GM18519 (cell line): ENCODE data around the gene SCRN2.

Experiments used
- ATAC-seq: cut with Tn5 transposase; IDR thresholded peaks from one replicate; pipeline ENCODE4 v1.9.1; 2021; ENCODE audit warnings: mild to moderate bottlenecking, moderate library complexity; ENCODE audit not compliant: unreplicated experiment, low FRiP score

Gene SCRN2

DNA sequence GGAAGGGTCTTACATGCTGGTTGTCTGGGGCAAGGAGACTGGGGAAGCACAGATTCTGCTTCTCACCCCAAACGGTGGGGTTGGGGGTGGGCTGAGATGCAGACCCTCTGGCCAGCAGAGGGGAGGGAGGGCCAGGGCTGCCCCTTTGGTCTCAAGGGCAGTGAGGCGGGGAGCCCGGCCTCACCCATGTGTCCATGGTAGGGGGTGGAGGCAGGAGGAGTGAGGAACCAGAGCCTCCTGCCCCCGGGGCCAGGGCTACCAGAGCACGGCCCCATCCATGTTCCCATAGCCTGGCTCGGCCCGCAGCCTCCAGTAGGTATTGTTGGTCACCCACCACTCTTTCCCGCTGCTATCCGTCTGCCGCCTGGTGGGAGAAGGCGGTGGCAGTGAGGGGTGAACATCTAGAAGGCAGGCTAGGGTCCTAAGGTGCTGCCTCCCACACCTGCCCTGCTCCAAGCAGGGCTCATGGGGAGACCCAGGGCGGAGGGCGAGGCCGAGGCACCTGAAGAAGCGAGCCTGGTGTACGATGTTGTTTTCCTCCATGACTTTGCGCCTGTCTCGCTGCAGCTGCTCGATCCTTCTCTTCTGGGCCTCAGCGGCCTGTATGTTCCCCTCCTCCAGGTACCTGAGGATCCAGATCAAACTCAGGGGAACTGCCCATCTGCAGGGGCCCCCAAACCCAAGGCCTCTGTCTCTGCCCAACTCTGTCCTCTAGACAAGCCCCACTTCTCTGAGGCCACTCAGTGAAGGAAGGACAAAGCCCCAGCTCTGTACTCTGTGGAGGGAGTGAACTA is 32.8 kb downstream of the SCRN2 start:
- ATAC-seq, result no peak

- ATAC-seq, result no peak
Observed at GRCh38 chr17:47807421-47807820, 33.7 kb downstream of the SCRN2 start.

DNA sequence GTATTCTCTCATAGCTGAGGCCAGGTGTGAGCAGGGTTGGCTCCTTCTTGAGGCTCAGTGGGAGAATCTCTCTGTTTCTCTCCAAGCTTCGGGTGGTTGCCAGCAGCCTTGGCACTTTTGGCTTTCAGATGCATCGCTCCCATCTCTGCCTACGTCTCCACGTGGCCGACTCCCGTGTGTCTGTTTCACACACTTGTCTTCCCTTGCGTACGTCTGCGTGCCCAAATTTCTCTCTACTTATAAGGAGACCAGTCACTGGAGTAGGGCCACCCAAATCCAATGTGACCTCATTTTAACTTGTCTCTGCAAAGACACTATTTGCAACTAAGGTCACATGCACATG is 34.2 kb downstream of the SCRN2 start:
- ATAC-seq, result no peak

DNA sequence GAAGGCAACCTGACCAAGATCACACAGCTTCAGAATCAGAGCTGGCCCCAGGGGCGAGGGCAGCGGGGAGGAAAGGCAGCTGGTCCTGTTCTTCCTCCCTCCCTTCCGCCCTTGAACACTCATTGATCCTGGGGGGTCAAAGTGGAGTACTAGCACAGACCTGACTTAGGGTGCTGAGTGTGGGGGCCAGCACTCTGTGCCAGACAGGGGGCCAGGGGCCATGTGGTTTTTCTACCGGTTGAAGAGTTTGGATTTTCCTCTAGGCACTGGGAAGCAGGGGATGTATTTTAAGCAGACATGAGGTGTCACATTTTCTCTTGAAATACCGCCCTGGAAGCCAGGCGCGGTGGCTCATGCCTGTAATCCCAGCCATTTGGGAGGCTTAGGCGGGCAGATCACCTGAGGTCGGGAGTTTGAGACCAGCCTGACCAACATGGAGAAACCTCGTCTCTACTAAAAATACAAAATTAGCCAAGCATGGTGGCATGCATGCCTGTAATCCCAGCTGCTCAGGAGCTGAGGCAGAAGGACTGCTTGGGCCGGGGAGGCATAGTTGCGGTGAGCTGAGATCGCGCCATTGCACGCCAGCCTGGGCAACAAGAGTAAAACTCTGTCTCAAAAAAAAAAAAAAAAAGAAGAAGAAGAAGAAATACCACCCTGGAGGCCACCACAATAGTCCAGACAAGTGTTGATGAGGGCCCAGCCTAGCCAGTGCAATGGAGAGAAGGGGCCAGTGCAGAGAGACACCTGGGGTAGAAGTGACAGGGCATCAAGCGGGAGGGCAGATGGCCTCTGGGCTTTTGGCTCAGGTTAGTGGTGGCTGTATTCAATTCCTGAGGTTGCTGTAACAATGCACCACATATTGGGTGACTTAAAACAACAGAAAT is 34.8 kb downstream of the SCRN2 start:
- no peak for ATAC-seq

- ATAC-seq, result no peak
Observed at GRCh38 chr17:47804461-47804860, 36.6 kb downstream of the SCRN2 start.

GRCh38 chr17:47803751-47804150 is 37.3 kb downstream of the SCRN2 start:
- no peak for ATAC-seq

DNA sequence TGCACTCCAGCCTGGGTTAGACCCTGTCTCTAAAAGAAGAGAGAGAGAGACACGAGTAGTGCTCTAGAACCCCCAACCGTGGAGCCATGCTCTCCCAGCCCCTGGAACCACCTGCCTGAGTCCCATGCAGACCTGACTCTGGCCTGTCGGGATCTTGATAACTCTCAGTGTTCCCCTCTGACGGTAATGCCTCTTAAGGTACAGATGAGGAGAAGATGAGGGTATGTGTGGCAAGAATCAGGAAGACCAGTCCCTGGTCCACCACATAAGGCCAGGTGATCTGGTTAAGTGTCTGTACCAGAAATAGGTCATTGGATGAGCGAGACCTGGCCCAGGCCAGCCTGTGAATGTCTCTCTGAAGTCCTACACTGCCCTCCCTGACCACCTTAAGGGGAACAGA is 37.9 kb downstream of the SCRN2 start:
- no peak for ATAC-seq

- no peak for ATAC-seq
Observed at GRCh38 chr17:47802341-47803022, 38.6 kb downstream of the SCRN2 start.

GRCh38 chr17:47801906-47802305 is 39.2 kb downstream of the SCRN2 start:
- no peak for ATAC-seq

- ATAC-seq, result no peak
Observed at GRCh38 chr17:47801176-47801765, 39.8 kb downstream of the SCRN2 start.

DNA sequence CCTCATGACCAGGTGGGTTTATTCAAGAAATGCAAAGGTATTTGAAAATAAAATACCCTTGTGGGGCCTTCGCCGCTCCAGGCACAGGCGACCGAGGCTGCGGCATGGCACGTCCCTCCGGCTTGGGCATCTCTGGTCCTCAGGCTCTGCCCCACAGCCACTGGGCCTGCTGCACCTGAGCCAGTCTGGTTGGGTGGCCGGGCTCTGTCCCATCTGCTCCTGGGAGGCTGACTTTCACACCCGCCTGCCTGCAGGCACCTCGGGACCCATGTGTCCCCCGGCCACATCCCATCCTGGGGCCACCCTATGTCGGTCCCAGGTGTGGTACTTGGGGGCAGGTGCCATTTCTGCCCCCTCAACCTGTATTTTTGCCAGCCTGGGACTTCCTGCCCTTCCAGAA is 40.4 kb downstream of the SCRN2 start:
- ATAC-seq, result no peak

DNA sequence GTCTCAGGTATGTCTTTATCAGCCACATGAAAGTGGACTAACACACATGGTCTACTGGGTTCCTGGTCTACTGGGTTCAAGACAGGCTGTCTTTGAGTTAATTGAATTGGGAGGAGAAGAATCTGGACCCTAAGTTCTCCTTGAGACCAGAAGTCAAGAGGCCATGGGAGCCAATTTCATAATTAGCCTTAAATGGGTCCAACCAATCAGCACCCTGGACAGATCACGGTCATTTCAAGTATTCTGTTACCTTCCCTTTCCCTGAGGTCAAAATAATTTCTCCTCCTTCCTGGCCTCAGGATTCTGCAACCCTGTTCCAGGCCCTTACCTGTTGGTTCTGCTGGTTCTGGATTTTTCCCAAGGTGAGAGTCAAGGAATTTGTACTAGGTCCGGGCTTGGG is 43.3 kb downstream of the SCRN2 start:
- no peak for ATAC-seq

DNA sequence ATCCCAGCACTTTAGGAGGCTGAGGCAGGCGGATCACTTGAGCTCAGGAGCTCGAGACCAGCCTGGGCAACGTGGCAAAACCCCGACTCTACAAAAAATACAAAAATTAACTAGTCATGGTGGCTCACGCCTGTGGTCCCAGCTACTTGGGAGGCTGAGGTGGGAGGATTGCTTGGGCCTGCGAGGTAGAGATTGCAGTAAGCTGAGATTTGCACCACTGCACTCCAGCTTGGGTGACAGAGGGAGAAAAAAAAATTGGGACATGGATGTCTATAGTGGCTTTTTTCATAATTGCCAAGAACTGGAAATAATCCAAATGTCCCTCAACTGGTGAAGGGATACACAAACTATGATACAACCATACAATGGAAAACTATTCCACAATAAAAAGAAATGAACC is 48.1 kb downstream of the SCRN2 start:
- ATAC-seq, result no peak

DNA sequence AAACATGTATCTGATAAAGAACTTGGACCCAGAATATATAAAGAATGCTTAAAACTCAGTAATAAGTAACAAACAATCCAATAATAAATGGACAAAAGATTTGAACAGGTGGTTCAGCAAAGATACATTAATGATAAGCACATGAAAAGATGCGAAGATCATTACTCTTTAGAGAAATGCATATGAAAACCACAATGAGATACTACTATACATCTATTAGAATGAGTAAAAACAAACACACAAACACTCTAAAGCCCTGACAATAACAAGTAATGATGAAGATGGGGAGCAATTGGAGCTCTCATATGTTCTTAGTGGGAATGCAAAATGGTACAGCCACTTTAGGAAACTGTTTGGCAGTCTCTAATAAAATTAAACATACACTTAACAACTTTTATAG is 48.6 kb downstream of the SCRN2 start:
- ATAC-seq, result no peak

DNA sequence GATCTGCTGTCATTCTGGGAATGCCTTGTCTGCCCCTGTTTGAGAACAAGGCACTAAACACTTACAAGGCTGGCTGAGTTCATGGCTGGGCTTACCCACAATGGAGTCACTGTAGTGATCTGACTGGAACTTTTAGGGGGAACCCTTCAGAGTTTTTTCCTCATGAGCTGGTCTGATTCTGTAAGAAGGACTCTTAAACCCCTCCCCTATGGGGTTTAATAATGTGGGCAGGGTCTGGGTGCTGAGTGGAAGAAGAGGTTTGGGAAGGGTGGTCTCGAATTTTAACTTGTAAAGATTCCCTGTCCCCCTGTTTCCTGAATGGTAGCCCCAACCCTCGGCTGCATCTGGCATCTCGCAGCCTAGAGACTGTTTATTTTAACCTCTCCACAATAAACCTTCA is 50.0 kb downstream of the SCRN2 start:
- ATAC-seq, result no peak

GRCh38 chr17:47789611-47790561 is 51.2 kb downstream of the SCRN2 start:
- no peak for ATAC-seq
